Esophagus squamous epithelium (tissue), 5 donors: ENCODE results near the gene SGMS1. TPM values are rescaled to one million over a fixed set of nuclear protein-coding genes. Genes with fewer than 3 reads are reported as not detected.

Experiments
- DNase-seq: peaks from one replicate; lab custom pipeline; 2025; lab: John Stamatoyannopoulos, UW
- H3K27ac ChIP-seq, 4 donors: fragments of 200-600 bp; sonication (generic); one replicate each; pipeline ENCODE4 v1.5.1; 2016 to 2019; ENCODE audit warnings: mild to moderate bottlenecking in 1 of 4
- H3K27me3 ChIP-seq, 4 donors: fragments of 200-600 bp; sonication (generic); 1 replicate in 3 of 4; 2 replicates in 1 of 4; pipeline versions ENCODE4 v1.5.1 to v1.6.0; 2017 to 2021; ENCODE audit warnings: antibody characterized with exemption in 1 of 4
- H3K36me3 ChIP-seq, 3 donors: fragments of 200-600 bp; sonication (generic); one replicate each; pipeline ENCODE4 v1.5.1; 2016 to 2019
- H3K4me1 ChIP-seq, 3 donors: fragments of 200-600 bp; sonication (generic); one replicate each; pipeline ENCODE4 v1.5.1; 2017 to 2019
- H3K4me3 ChIP-seq, 4 donors: fragments of 200-600 bp; sonication (generic); 1 replicate in 3 of 4; 2 replicates in 1 of 4; pipeline ENCODE4 v1.5.1; 2016 to 2019; ENCODE audit warnings: mild to moderate bottlenecking in 2 of 4, moderate library complexity in 1 of 4
- H3K9me3 ChIP-seq, 3 donors: fragments of 200-600 bp; sonication (generic); one replicate each; pipeline ENCODE4 v1.5.1; 2016 to 2019
- POLR2A ChIP-seq, 4 donors: fragments of 450-650 bp; IDR thresholded peaks; one replicate each; pipeline ENCODE4 v1.6.1; 2017; ENCODE audit warnings: antibody characterized with exemption in 4 of 4, mild to moderate bottlenecking in 4 of 4, moderate library complexity in 3 of 4
- WGBS, 2 donors: methylation state at CpG; one replicate each; pipeline ENCODE4 v1.1.5; 2018; 5-methylcytosine and 5-hydroxymethylcytosine counted together
- intact Hi-C: fragments of 100-400 bp; cut with DNase I; formaldehyde crosslinking; loops from one replicate; pipeline ENCODE4 v1.15.0; 2022
- total RNA-seq, 4 donors: library from RNA; depleted of rRNA; stranded (reverse); fragments of >200 nt; gene quantifications; one replicate each; pipeline ENCODE4 v1.1.0, GENCODE V29; 2016
- TF ChIP-seq, protein P1 (sequence below), 6 experiments: fragments of 450-650 bp in 4 of 6; fragments of 200-600 bp in 2 of 6; sonication (generic) in 2 of 6; IDR thresholded peaks; one replicate each; pipeline ENCODE4 v1.5.1; 2016 to 2019; ENCODE audit warnings: antibody characterized with exemption in 6 of 6, mild to moderate bottlenecking in 4 of 6, moderate library complexity in 4 of 6
- donor health status: DM: yes; HTN: yes; CAD: no.

The SGMS1 gene
- total RNA-seq, 4 donors from 2014 or later: 39.4 to 64.1 (median 54.9) TPM

- peaks cover 0 to 5% (median 0%) of the 10 kb centered on the region in 3 donors for H3K9me3 ChIP-seq
- intact Hi-C loops: no loop called here
- no peaks in the 10 kb centered on the region for H3K4me1 ChIP-seq
- no peak overlapping the region for H3K4me3 ChIP-seq
- no peaks in the 10 kb centered on the region for H3K36me3 ChIP-seq
- WGBS, 2 donors: 88 to 100% methylated on average over 1 of the region's 1 CpG
- TF ChIP-seq, protein P1, sequence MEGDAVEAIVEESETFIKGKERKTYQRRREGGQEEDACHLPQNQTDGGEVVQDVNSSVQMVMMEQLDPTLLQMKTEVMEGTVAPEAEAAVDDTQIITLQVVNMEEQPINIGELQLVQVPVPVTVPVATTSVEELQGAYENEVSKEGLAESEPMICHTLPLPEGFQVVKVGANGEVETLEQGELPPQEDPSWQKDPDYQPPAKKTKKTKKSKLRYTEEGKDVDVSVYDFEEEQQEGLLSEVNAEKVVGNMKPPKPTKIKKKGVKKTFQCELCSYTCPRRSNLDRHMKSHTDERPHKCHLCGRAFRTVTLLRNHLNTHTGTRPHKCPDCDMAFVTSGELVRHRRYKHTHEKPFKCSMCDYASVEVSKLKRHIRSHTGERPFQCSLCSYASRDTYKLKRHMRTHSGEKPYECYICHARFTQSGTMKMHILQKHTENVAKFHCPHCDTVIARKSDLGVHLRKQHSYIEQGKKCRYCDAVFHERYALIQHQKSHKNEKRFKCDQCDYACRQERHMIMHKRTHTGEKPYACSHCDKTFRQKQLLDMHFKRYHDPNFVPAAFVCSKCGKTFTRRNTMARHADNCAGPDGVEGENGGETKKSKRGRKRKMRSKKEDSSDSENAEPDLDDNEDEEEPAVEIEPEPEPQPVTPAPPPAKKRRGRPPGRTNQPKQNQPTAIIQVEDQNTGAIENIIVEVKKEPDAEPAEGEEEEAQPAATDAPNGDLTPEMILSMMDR (IDR thresholded peaks at IDR 0.05): no peak
- no peak for TF ChIP-seq POLR2A (IDR thresholded peaks at IDR 0.05)
- no peak overlapping the region for H3K27ac ChIP-seq
- DNase-seq: no peak
- no peaks in the 10 kb centered on the region for H3K27me3 ChIP-seq
Observed at GRCh38 chr10:50299948-50300669, 323.6 kb downstream of the SGMS1 start.

DNA sequence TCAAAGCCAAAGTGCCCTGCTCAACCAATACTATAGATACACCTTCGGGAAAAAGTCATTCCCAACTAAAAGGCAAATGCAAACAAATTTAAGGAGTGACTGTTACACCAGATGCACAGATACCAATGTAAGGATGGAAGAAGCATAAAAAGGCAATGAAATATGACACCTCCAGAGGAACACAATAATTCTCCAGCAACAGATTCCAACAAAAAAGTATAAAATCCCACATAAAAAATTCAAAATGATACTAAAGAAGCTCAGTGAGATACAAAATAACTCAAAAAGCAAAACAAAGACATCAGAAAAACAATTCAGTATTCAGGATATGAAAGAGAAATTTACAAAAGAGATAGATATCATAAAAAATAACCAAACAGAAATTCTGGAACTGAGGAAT, 328.4 kb downstream of the SGMS1 start:
- H3K4me1 ChIP-seq: no peaks in the 10 kb centered on the region
- no peak overlapping the region for H3K4me3 ChIP-seq
- no peak overlapping the region for H3K27ac ChIP-seq
- DNase-seq: no peak
- no peaks in the 10 kb centered on the region for H3K36me3 ChIP-seq
- intact Hi-C loops: no loop called here
- no peak for TF ChIP-seq POLR2A (IDR thresholded peaks at IDR 0.05)
- TF ChIP-seq, protein P1 (IDR thresholded peaks at IDR 0.05): no peak
- 61% methylated on average over 1 of the region's 1 CpG; no CpG with 5 or more reads in 1 of the 2 donors for WGBS, 2 donors
- H3K27me3 ChIP-seq: no peaks in the 10 kb centered on the region
- peaks cover 0 to 5% (median 0%) of the 10 kb centered on the region in 3 donors for H3K9me3 ChIP-seq

DNA sequence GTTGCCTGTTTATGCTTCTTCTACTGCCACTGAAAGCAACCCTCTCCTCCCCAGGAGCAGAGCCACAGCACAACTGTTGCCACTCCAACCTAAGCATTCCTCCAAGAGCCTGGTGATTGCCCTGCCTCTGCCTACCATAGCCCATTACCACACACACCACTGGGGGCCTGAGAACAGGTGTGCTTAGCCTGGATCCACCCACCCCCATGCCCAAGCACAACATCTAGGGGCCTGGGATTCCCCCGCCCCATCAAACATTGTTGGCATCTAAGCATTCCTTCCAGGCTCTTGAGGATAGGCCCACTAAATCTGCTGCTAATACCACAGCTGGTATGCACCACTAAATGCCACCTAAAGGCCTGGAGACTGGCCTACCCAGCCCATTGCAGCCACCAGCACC, 329.2 kb downstream of the SGMS1 start:
- Histone ChIP-seq H3K4me1 (no peaks in the 10 kb centered on the region), H3K27ac (no peak overlapping the region), H3K4me3 (no peak overlapping the region), H3K36me3 (no peaks in the 10 kb centered on the region), H3K9me3 (peaks cover 0 to 5% (median 0%) of the 10 kb centered on the region in 3 donors), H3K27me3 (no peaks in the 10 kb centered on the region)
- intact Hi-C loops: no loop called here
- no peak for DNase-seq
- no peak for TF ChIP-seq POLR2A (IDR thresholded peaks at IDR 0.05)
- TF ChIP-seq, protein P1 (IDR thresholded peaks at IDR 0.05): no peak
- no CpG with 5 or more reads among the region's 1 CpG for WGBS, 2 donors

DNA sequence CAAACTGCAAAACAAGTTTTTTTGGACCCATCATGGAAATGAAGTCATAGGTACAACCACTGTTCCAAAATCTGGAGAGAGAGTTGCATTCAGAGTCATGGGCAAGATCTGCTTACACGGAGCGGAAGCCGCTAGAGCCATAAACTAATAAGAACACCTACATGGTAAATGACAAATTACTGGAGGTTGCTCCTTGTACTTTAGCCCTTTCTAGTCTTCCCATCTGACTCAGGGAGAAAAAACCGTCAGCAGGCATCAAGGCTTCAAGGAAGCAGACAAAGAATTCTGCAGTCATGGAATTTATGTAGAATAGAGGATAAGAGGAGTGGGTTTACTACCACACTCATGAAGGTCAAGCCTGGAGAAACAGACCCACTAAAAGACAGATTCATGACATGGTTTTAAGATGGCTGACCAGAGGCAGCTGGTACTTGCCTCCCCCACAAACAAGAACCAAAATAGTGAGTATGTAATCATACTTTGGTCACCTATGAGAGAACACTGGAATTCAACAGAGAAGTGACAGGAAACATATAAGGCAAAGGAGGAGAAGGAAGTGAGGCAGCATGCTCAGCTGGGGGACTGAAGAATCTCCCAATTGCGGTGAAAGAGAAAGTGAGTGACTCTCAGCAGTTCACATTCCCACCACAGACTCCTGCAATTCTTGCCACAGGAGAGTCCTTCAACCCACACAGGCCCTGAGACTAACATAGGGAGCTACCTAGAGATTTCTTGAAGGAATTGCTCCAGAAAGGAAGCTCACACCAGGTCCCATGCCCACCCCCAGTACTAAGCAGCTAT, 330.0 kb downstream of the SGMS1 start:
- H3K36me3 ChIP-seq: no peaks in the 10 kb centered on the region
- TF ChIP-seq, protein P1 (IDR thresholded peaks at IDR 0.05): no peak
- no peak for TF ChIP-seq POLR2A (IDR thresholded peaks at IDR 0.05)
- peaks cover 0 to 5% (median 0%) of the 10 kb centered on the region in 3 donors for H3K9me3 ChIP-seq
- no peak overlapping the region for H3K4me3 ChIP-seq
- no peak for DNase-seq
- H3K4me1 ChIP-seq: no peaks in the 10 kb centered on the region
- intact Hi-C loops: no loop called here
- H3K27ac ChIP-seq: no peak overlapping the region
- 85 to 87% methylated on average over 5 of the region's 5 CpGs for WGBS, 2 donors
- H3K27me3 ChIP-seq: no peaks in the 10 kb centered on the region
